GM19025 (cell line): Measurements from ENCODE around the gene RABGAP1L.
"Not testable (repeated sequence)": the region's sequence is repeated elsewhere in the genome, so short reads cannot be mapped to it uniquely, and the experiment has no call there.

Source experiments
- ATAC-seq: cut with Tn5 transposase; IDR thresholded peaks from one replicate; pipeline ENCODE4 v1.9.1; 2021; ENCODE audit warnings: mild to moderate bottlenecking, low read depth, moderate library complexity; ENCODE audit not compliant: unreplicated experiment

RABGAP1L gene

GRCh38 chr1:174159252-174160108 lies at the start of gene RABGAP1L:
Gene RABGAP1L, plus strand, starts transcription at chr1:174159520.
- ATAC-seq: peak; percentile 63

- no peak for ATAC-seq
Measured at GRCh38 chr1:174110053-174110452, 49.3 kb upstream of the RABGAP1L start.

- no peak for ATAC-seq
Measured at GRCh38 chr1:174112489-174113162, 46.7 kb upstream of the RABGAP1L start.

- no peak for ATAC-seq
Measured at GRCh38 chr1:174114106-174114505, 45.2 kb upstream of the RABGAP1L start.

- no peak for ATAC-seq
Measured at GRCh38 chr1:174114788-174115448, 44.4 kb upstream of the RABGAP1L start.

GRCh38 chr1:174116042-174116441 lies 43.3 kb upstream of the RABGAP1L start:
- ATAC-seq: no peak

GRCh38 chr1:174118751-174119150 lies 40.6 kb upstream of the RABGAP1L start:
- ATAC-seq: no peak

- ATAC-seq: not testable (repeated sequence)
Measured at GRCh38 chr1:174122318-174122717, 37.0 kb upstream of the RABGAP1L start.

GRCh38 chr1:174123843-174124242 lies 35.5 kb upstream of the RABGAP1L start:
- ATAC-seq: no peak

- not testable (repeated sequence) for ATAC-seq
Measured at GRCh38 chr1:174127176-174127575, 32.1 kb upstream of the RABGAP1L start.

- no peak for ATAC-seq
Measured at GRCh38 chr1:174131032-174131638, 28.2 kb upstream of the RABGAP1L start.

- no peak for ATAC-seq
Measured at GRCh38 chr1:174134003-174134659, 25.2 kb upstream of the RABGAP1L start.

GRCh38 chr1:174135211-174135610 lies 24.1 kb upstream of the RABGAP1L start:
- no peak for ATAC-seq

- ATAC-seq: no peak
Measured at GRCh38 chr1:174136714-174137113, 22.6 kb upstream of the RABGAP1L start.

- ATAC-seq: no peak
Measured at GRCh38 chr1:174142836-174143235, 16.5 kb upstream of the RABGAP1L start.

GRCh38 chr1:174143727-174144396 lies 15.5 kb upstream of the RABGAP1L start:
- not testable (repeated sequence) for ATAC-seq

GRCh38 chr1:174144397-174144783 lies 14.9 kb upstream of the RABGAP1L start:
- ATAC-seq: not testable (repeated sequence)

- no peak for ATAC-seq
Measured at GRCh38 chr1:174149216-174149615, 10.1 kb upstream of the RABGAP1L start.

- ATAC-seq: no peak
Measured at GRCh38 chr1:174150499-174150898, 8.8 kb upstream of the RABGAP1L start.

GRCh38 chr1:174152427-174152826 lies 6.9 kb upstream of the RABGAP1L start:
- ATAC-seq: no peak
